Mesothelial cell of epicardium (in vitro differentiated cells): ENCODE data around the gene GATAD2A. TPM values are rescaled to one million over a fixed set of nuclear protein-coding genes. Genes with fewer than 3 reads are reported as not detected.
A peak's percentile ranks its signal among the peaks of the same experiment; 100 is the strongest.

Experiments used
- DNase-seq, 2 experiments: peaks; one replicate each; pipeline ENCODE4 v3.0.0; 2021; ENCODE audit warnings: low spot score in 2 of 2; ENCODE audit not compliant: unreplicated experiment in 2 of 2
- H3K27ac Mint-ChIP-seq: 2 replicates; pipeline ENCODE4 v1.8.0; 2021; ENCODE audit warnings: mixed read lengths
- H3K27me3 Mint-ChIP-seq: 2 replicates; pipeline ENCODE4 v1.8.0; 2021; ENCODE audit warnings: low read depth, mixed read lengths
- H3K36me3 Mint-ChIP-seq: 2 replicates; pipeline ENCODE4 v1.8.0; 2021; ENCODE audit warnings: mixed read lengths
- H3K4me1 Mint-ChIP-seq: 2 replicates; pipeline ENCODE4 v1.8.0; 2021; ENCODE audit warnings: mixed read lengths
- H3K4me3 Mint-ChIP-seq: 2 replicates; pipeline ENCODE4 v1.8.0; 2021; ENCODE audit warnings: mild to moderate bottlenecking, moderate library complexity, mixed read lengths
- H3K9me3 Mint-ChIP-seq: 2 replicates; pipeline ENCODE4 v1.8.0; 2021; ENCODE audit warnings: mixed read lengths
- total RNA-seq: library from RNA; stranded (reverse); gene quantifications from 3 replicates; pipeline ENCODE4 v1.2.1, GENCODE V29; 2021
- TF ChIP-seq, protein P1 (sequence below): fragments of 200-600 bp; sonication (generic); IDR thresholded peaks from one replicate; pipeline ENCODE4 v1.5.0; 2021; ENCODE audit warnings: antibody characterized with exemption; ENCODE audit not compliant: unreplicated experiment

GATAD2A gene
- total RNA-seq, 1 donor from 2014 or later: 113 TPM

GRCh38 chr19:19475015-19475765 lies 69.7 kb downstream of the GATAD2A start:
- Mint-ChIP-seq H3K4me1 (peaks cover 13% of the 10 kb centered on the region), H3K9me3 (peaks cover 4% of the 10 kb centered on the region), H3K27ac (peak overlapping the region; percentile 54), H3K27me3 (no peaks in the 10 kb centered on the region), H3K4me3 (no peak overlapping the region), H3K36me3 (peaks cover 11% of the 10 kb centered on the region)
- TF ChIP-seq, protein P1, sequence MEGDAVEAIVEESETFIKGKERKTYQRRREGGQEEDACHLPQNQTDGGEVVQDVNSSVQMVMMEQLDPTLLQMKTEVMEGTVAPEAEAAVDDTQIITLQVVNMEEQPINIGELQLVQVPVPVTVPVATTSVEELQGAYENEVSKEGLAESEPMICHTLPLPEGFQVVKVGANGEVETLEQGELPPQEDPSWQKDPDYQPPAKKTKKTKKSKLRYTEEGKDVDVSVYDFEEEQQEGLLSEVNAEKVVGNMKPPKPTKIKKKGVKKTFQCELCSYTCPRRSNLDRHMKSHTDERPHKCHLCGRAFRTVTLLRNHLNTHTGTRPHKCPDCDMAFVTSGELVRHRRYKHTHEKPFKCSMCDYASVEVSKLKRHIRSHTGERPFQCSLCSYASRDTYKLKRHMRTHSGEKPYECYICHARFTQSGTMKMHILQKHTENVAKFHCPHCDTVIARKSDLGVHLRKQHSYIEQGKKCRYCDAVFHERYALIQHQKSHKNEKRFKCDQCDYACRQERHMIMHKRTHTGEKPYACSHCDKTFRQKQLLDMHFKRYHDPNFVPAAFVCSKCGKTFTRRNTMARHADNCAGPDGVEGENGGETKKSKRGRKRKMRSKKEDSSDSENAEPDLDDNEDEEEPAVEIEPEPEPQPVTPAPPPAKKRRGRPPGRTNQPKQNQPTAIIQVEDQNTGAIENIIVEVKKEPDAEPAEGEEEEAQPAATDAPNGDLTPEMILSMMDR: no peak
- no peak for DNase-seq

DNA sequence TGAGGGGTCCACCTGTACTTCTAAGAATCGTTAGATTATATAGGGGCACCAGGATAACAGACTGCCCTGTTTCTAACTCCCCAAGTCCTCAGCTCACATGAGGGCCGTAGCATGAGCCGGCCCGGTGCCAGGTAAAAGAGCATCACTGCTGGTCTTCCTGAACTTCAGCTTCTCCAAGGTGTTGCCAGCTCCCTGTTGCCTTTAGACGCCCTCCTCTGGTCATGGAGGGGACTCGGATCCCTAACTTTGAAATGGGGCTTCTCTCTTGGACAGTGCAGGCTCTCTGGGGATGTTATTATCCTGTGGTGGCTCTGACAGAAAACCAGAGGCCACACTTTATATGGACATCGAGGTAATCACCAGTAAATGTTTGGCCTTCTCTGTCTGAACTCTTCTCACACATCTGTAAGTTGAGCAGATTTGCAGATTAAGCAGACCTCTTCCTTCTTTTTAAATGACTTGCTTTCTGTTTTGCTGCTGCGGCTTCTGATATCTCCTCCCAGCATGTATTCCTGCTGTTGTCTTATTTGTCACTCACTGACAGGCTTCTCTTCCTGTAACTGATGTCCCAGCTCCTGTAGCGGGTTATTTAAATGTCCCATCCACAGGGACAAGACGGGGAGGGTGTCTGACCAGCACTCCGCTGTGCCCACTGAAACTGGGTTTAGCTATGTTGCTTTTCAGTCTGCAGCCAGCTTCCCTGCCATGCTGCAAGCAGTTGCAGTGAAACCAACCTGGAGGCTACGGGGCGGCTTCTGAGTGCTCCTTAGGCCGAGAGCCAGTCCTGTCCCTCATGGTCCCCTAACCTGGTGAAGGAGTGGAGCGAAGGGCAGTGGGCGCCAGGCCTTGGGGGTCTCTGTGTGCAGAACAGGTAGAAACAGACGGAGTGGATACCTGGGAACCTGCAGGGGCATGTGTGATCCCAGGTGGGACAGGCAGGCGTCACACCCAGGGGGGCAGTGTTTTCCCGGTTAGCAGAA lies 70.7 kb downstream of the GATAD2A start:
- no peaks in the 10 kb centered on the region for H3K27me3 Mint-ChIP-seq
- TF ChIP-seq, protein P1: no peak
- H3K4me3 Mint-ChIP-seq: no peak overlapping the region
- H3K4me1 Mint-ChIP-seq: peaks cover 13% of the 10 kb centered on the region
- peaks cover 5% of the 10 kb centered on the region for H3K36me3 Mint-ChIP-seq
- DNase-seq: no peak
- no peaks in the 10 kb centered on the region for H3K9me3 Mint-ChIP-seq
- peak overlapping the region; percentile 54 for H3K27ac Mint-ChIP-seq

DNA sequence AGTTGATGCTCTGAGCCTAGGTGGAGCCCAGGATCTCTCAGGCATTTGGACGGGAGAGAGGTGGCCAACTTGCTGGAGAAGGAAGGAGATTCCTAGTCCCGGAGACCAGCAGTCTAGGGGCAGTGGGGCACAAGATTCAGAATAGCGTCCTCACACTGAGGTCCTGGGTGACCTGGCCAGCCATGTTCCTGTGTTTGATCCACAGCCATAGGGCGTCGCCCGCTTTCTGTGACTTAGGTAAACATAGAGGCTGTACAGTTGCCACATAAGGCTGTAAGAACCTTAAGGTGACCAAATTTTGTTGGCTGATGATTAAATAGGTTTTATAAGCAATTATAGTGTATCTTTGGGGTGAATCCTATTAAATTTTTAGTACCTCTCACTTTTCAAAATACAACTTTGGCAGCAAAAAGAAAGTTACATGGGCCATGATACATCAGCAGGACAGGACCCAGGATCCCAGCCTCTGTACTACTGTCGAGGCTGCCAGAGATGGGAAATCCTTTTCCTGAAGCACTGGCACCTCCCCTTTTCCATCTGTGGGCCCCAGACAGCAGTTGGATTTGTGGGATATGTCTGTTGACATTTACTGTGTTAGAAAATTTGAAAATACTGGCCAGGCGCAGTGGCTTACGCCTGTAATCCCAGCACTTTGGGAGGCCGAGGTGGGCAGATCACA lies 72.4 kb downstream of the GATAD2A start:
- TF ChIP-seq, protein P1: no peak
- DNase-seq: no peak
- peaks cover 3% of the 10 kb centered on the region for H3K36me3 Mint-ChIP-seq
- H3K4me3 Mint-ChIP-seq: no peak overlapping the region
- H3K27ac Mint-ChIP-seq: no peak overlapping the region
- H3K4me1 Mint-ChIP-seq: peaks cover 20% of the 10 kb centered on the region
- H3K27me3 Mint-ChIP-seq: no peaks in the 10 kb centered on the region
- no peaks in the 10 kb centered on the region for H3K9me3 Mint-ChIP-seq

GRCh38 chr19:19480688-19481087 lies 75.2 kb downstream of the GATAD2A start:
- Mint-ChIP-seq H3K36me3 (peaks cover 4% of the 10 kb centered on the region), H3K9me3 (no peaks in the 10 kb centered on the region), H3K4me3 (no peak overlapping the region), H3K27me3 (no peaks in the 10 kb centered on the region), H3K27ac (no peak overlapping the region), H3K4me1 (peaks cover 28% of the 10 kb centered on the region)
- DNase-seq: no peak
- TF ChIP-seq, protein P1: no peak

DNA sequence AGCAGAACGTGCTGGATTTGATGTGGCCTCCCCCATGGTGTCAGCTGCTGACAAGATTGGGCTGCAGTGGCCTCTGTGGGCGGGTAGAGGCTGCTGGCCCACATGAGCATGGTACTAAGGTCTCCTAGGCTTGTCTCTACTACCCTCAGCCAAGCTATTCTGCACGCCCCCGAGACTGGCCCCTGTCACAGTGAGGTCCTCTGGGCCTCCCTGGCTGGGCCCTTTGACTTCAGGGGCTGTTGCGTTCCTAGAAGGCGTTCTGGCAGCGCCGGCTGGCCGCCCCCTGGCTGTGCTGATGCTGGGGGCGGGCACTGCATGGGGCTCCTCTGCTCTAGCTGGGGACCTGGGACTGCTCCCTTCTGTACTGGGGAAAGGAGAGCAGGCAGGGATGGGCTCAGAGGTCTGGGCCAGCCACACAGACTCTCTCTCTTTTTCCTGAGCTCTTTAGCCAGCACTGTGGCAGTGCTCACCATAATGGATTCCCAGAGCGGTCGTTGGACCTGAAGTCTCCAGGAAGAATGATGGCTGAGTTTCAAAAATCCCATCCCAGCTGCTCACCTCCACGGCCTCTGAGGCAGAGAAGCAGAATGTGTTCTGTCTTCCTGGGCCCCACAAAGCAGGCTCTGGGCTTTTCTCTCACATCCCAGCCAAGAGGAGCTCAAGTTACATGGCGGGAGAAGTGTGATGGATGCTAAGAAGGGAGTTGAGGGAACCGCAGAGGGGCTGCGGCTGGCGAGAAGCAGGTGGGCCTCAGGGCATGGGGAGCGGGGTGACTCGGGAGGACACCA lies 77.5 kb downstream of the GATAD2A start:
- H3K27ac Mint-ChIP-seq: peak overlapping the region; percentile 97
- peak overlapping the region; percentile 29 for H3K4me3 Mint-ChIP-seq
- peaks cover 47% of the 10 kb centered on the region for H3K4me1 Mint-ChIP-seq
- peaks cover 4% of the 10 kb centered on the region for H3K36me3 Mint-ChIP-seq
- no peaks in the 10 kb centered on the region for H3K27me3 Mint-ChIP-seq
- H3K9me3 Mint-ChIP-seq: no peaks in the 10 kb centered on the region
- TF ChIP-seq, protein P1: no peak
- no peak for DNase-seq
